B cell (primary cell): Measurements from ENCODE around the gene JAKMIP2.

Experiments
- CTCF ChIP-seq: fragments of 200-600 bp; IDR thresholded peaks from one replicate; pipeline ENCODE4 v1.8.0; 2022; ENCODE audit warnings: antibody characterized with exemption, mild to moderate bottlenecking
- EZH2 ChIP-seq: IDR thresholded peaks from 2 replicates; pipeline ENCODE4 v1.6.1; 2012; ENCODE audit warnings: borderline replicate concordance, low read depth, mild to moderate bottlenecking, moderate library complexity, low read length; ENCODE audit not compliant: insufficient read depth, poor library complexity, severe bottlenecking

DNA sequence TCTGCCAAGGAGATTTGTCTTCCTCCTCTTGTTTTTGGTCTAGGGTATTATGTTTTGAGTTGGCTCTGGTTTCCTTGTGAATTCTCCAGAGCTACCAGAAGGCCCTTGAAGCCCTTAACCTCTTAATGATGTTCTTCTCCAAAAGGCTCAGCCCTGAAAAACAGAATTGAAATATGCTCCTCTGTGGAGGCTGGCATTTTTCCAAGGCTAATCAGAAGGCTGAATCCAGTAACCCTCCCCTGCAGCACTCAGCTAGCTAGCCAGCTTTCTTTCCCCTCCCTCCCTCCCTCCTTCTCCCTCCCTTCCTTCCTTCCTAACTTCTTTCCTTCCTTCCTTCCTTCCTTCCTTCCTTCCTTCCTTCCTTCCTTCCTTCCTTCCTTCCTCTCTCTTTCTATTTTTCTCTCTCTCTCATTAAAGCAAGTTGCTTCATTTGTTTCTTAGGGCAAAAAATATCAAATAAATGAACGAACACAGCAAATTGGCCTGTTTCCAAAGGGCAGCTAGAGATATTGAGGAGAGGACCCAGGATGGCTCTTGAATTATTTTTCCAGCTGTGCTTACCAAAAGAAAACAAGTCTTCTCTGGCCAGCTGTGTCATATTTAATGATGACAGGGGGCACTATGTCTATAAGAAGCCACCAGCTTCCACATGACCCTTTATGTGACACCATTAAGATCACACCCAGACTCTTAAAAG lies 38.7 kb downstream of the JAKMIP2 start:
- TF ChIP-seq CTCF, result no peak
- TF ChIP-seq EZH2, result no peak
